Keratinocyte (primary cell): Measurements from ENCODE around the gene LUM.

ENCODE experiments used
- CTCF ChIP-seq, 3 experiments: IDR thresholded peaks in 1 of 3; conservative IDR thresholded peaks in 1 of 3; optimal IDR thresholded peaks in 1 of 3; 2 replicates in 2 of 3; 3 replicates in 1 of 3; pipeline versions ENCODE3 to v1.5.1; 2011; ENCODE audit warnings: low read length in 3 of 3, mild to moderate bottlenecking in 3 of 3, moderate library complexity in 2 of 3, control low read depth in 1 of 3, inconsistent platforms in 1 of 3; ENCODE audit not compliant: insufficient read depth in 2 of 3; ENCODE audit errors: extremely low read depth in 1 of 3
- EZH2 ChIP-seq: IDR thresholded peaks from one replicate; pipeline ENCODE4 v1.6.1; 2012; ENCODE audit warnings: inconsistent platforms, mild to moderate bottlenecking, low read length, moderate library complexity

- TF ChIP-seq CTCF (optimal IDR thresholded peaks at IDR 0.05 in 1 of 3, IDR thresholded peaks at IDR 0.05 in 1 of 3, conservative IDR thresholded peaks at IDR 0.05 in 1 of 3; ENCODE audit: extremely low read depth in 1 of 3, insufficient read depth in 2 of 3, low read length in 3 of 3) (no peak), EZH2 (no peak)
Measured at GRCh38 chr12:91138337-91138920, 27.1 kb upstream of the LUM start.
